IPS-20b (cell line): ENCODE results near the gene HS3ST3A1.

Experiments
- H3K27ac ChIP-seq: one replicate; pipeline ENCODE4 v1.5.1; 2013; ENCODE audit warnings: low read length
- H3K27me3 ChIP-seq: 2 replicates; pipeline ENCODE4 v1.6.1; 2013; ENCODE audit warnings: mild to moderate bottlenecking, low read length, inconsistent platforms; ENCODE audit not compliant: insufficient read depth
- H3K36me3 ChIP-seq: 2 replicates; pipeline ENCODE4 v1.6.1; 2013; ENCODE audit warnings: low read depth, mild to moderate bottlenecking, inconsistent platforms, low read length, moderate library complexity; ENCODE audit not compliant: insufficient read depth
- H3K4me1 ChIP-seq: 2 replicates; pipeline ENCODE4 v1.6.1; 2013; ENCODE audit warnings: mild to moderate bottlenecking, control low read depth, inconsistent platforms, low read length, moderate library complexity; ENCODE audit not compliant: insufficient read depth
- H3K4me3 ChIP-seq: 2 replicates; pipeline ENCODE4 v1.5.1; 2013; ENCODE audit warnings: mild to moderate bottlenecking, low read length, inconsistent platforms
- H3K9ac ChIP-seq: 2 replicates; pipeline ENCODE4 v1.6.1; 2013; ENCODE audit warnings: low read depth, mild to moderate bottlenecking, inconsistent platforms, low read length, moderate library complexity
- H3K9me3 ChIP-seq: 2 replicates; pipeline ENCODE4 v1.6.1; 2013; ENCODE audit warnings: mild to moderate bottlenecking, low read depth, low read length, inconsistent platforms; ENCODE audit not compliant: insufficient read depth

HS3ST3A1 gene

GRCh38 chr17:13634021-13634420, 32.3 kb upstream of the HS3ST3A1 start:
- Histone ChIP-seq H3K36me3 (no peaks in the 10 kb centered on the region), H3K4me3 (no peak overlapping the region), H3K9me3 (no peaks in the 10 kb centered on the region), H3K4me1 (peaks cover 6% of the 10 kb centered on the region; the same call in 1 of the 2 replicates), H3K27ac (no peak overlapping the region), H3K9ac (no peak overlapping the region), H3K27me3 (no peaks in the 10 kb centered on the region)

- H3K4me1 ChIP-seq: no peaks in the 10 kb centered on the region
Measured at GRCh38 chr17:13631529-13631928, 29.8 kb upstream of the HS3ST3A1 start.

GRCh38 chr17:13626703-13627102, 25.0 kb upstream of the HS3ST3A1 start:
- no peaks in the 10 kb centered on the region for H3K27me3 ChIP-seq
- no peaks in the 10 kb centered on the region for H3K4me1 ChIP-seq
- no peak overlapping the region for H3K9ac ChIP-seq
- H3K9me3 ChIP-seq: no peaks in the 10 kb centered on the region
- no peak overlapping the region for H3K27ac ChIP-seq
- H3K4me3 ChIP-seq: no peak overlapping the region
- H3K36me3 ChIP-seq: no peaks in the 10 kb centered on the region

More at GRCh38 chr17:13631529-13631928, 29.8 kb upstream of the HS3ST3A1 start:
- H3K9ac ChIP-seq: no peak overlapping the region
- no peaks in the 10 kb centered on the region for H3K27me3 ChIP-seq
- H3K4me3 ChIP-seq: no peak overlapping the region
- H3K36me3 ChIP-seq: no peaks in the 10 kb centered on the region
- no peak overlapping the region for H3K27ac ChIP-seq
- no peaks in the 10 kb centered on the region for H3K9me3 ChIP-seq

GRCh38 chr17:13619462-13619861, 17.7 kb upstream of the HS3ST3A1 start:
- Histone ChIP-seq H3K9me3 (0 out of 2 replicates have a peak, but pooled peaks cover 5% of the 10 kb centered on the region), H3K36me3 (no peaks in the 10 kb centered on the region), H3K27me3 (no peaks in the 10 kb centered on the region), H3K4me3 (no peak overlapping the region), H3K27ac (no peak overlapping the region), H3K9ac (no peak overlapping the region), H3K4me1 (no peaks in the 10 kb centered on the region)

GRCh38 chr17:13616031-13616430, 14.3 kb upstream of the HS3ST3A1 start:
- H3K4me1 ChIP-seq: no peaks in the 10 kb centered on the region
- no peak overlapping the region for H3K9ac ChIP-seq
- no peaks in the 10 kb centered on the region for H3K36me3 ChIP-seq
- H3K9me3 ChIP-seq: peaks cover 10% of the 10 kb centered on the region; the same call in 1 of the 2 replicates
- no peaks in the 10 kb centered on the region for H3K27me3 ChIP-seq
- H3K4me3 ChIP-seq: no peak overlapping the region
- H3K27ac ChIP-seq: no peak overlapping the region

GRCh38 chr17:13609941-13610340, 8.2 kb upstream of the HS3ST3A1 start:
- Histone ChIP-seq H3K4me1 (no peaks in the 10 kb centered on the region), H3K9ac (no peak overlapping the region), H3K4me3 (no peak overlapping the region), H3K36me3 (no peaks in the 10 kb centered on the region), H3K27ac (no peak overlapping the region), H3K9me3 (peaks cover 9% of the 10 kb centered on the region; the same call in 1 of the 2 replicates), H3K27me3 (no peaks in the 10 kb centered on the region)

GRCh38 chr17:13601322-13601775, 380 bp downstream of the HS3ST3A1 start:
- no peak overlapping the region for H3K27ac ChIP-seq
- peaks cover 32% of the 10 kb centered on the region for H3K27me3 ChIP-seq
- peaks cover 9% of the 10 kb centered on the region; the same call in 1 of the 2 replicates for H3K4me1 ChIP-seq
- no peaks in the 10 kb centered on the region for H3K36me3 ChIP-seq
- peak overlapping the region; percentile 80 for H3K4me3 ChIP-seq
- peak overlapping the region; percentile 76; the same call in 1 of the 2 replicates for H3K9ac ChIP-seq
- H3K9me3 ChIP-seq: no peaks in the 10 kb centered on the region

GRCh38 chr17:13600475-13601321, 1.0 kb downstream of the HS3ST3A1 start:
- Histone ChIP-seq H3K27ac (no peak overlapping the region), H3K36me3 (no peaks in the 10 kb centered on the region), H3K9me3 (no peaks in the 10 kb centered on the region), H3K27me3 (peaks cover 32% of the 10 kb centered on the region), H3K4me1 (peaks cover 9% of the 10 kb centered on the region; the same call in 1 of the 2 replicates), H3K9ac (peak overlapping the region; percentile 76; the same call in 1 of the 2 replicates), H3K4me3 (peak overlapping the region; percentile 80)

GRCh38 chr17:13599864-13600263, 1.9 kb downstream of the HS3ST3A1 start:
- Histone ChIP-seq H3K36me3 (no peaks in the 10 kb centered on the region), H3K27me3 (peaks cover 32% of the 10 kb centered on the region), H3K4me3 (peak overlapping the region; percentile 80), H3K27ac (no peak overlapping the region), H3K9me3 (no peaks in the 10 kb centered on the region), H3K9ac (peak overlapping the region; percentile 76; the same call in 1 of the 2 replicates), H3K4me1 (peaks cover 15% of the 10 kb centered on the region; the same call in 1 of the 2 replicates)

GRCh38 chr17:13599168-13599577, 2.6 kb downstream of the HS3ST3A1 start:
- Histone ChIP-seq H3K4me1 (peaks cover 15% of the 10 kb centered on the region; the same call in 1 of the 2 replicates), H3K4me3 (peak overlapping the region; percentile 80), H3K9ac (no peak overlapping the region; the same call in 1 of the 2 replicates), H3K9me3 (no peaks in the 10 kb centered on the region), H3K27me3 (peaks cover 32% of the 10 kb centered on the region), H3K36me3 (no peaks in the 10 kb centered on the region), H3K27ac (no peak overlapping the region)

- peak overlapping the region; percentile 80 for H3K4me3 ChIP-seq
Measured at GRCh38 chr17:13598353-13599167, 3.2 kb downstream of the HS3ST3A1 start.

More at GRCh38 chr17:13598353-13599167, 3.2 kb downstream of the HS3ST3A1 start:
- Histone ChIP-seq H3K27me3 (peaks cover 31% of the 10 kb centered on the region), H3K27ac (no peak overlapping the region), H3K36me3 (no peaks in the 10 kb centered on the region), H3K4me1 (peaks cover 15% of the 10 kb centered on the region; the same call in 1 of the 2 replicates), H3K9me3 (no peaks in the 10 kb centered on the region), H3K9ac (no peak overlapping the region; the same call in 1 of the 2 replicates)
